Endodermal cell (in vitro differentiated cells): ENCODE data around the gene ARL15. TPM values are rescaled to one million over a fixed set of nuclear protein-coding genes. Genes with fewer than 3 reads are reported as not detected.
A peak's percentile ranks its signal among the peaks of the same experiment; 100 is the strongest.

Experiments
- DNase-seq: peaks from one replicate; pipeline ENCODE4 v3.0.0-alpha.2; 2017
- H3K27ac ChIP-seq: 2 replicates; pipeline ENCODE4 v1.5.1; 2013; ENCODE audit warnings: mild to moderate bottlenecking, low read depth, low read length, moderate library complexity
- H3K27me3 ChIP-seq: 2 replicates; pipeline ENCODE4 v1.6.1; 2013; ENCODE audit warnings: mild to moderate bottlenecking, low read length, moderate library complexity; ENCODE audit not compliant: insufficient read depth, control insufficient read depth, poor library complexity, severe bottlenecking
- H3K36me3 ChIP-seq: 2 replicates; pipeline ENCODE4 v1.7.0; 2013; ENCODE audit warnings: mild to moderate bottlenecking, low read length, moderate library complexity; ENCODE audit not compliant: control insufficient read depth, insufficient read depth
- H3K4me1 ChIP-seq: one replicate; pipeline ENCODE4 v1.7.0; 2013; ENCODE audit warnings: low read length; ENCODE audit not compliant: control insufficient read depth, insufficient read depth
- H3K4me3 ChIP-seq: 2 replicates; pipeline ENCODE4 v1.5.1; 2013; ENCODE audit warnings: mild to moderate bottlenecking, low read length, moderate library complexity
- H3K9ac ChIP-seq: 2 replicates; pipeline ENCODE4 v1.6.1; 2013; ENCODE audit warnings: mild to moderate bottlenecking, low read length, moderate library complexity; ENCODE audit not compliant: poor library complexity, severe bottlenecking; ENCODE audit errors: extremely low read depth
- H3K9me3 ChIP-seq: 2 replicates; pipeline ENCODE4 v1.6.1; 2013; ENCODE audit warnings: mild to moderate bottlenecking, low read length, moderate library complexity; ENCODE audit not compliant: control insufficient read depth
- H3K27ac Mint-ChIP-seq: 2 replicates; pipeline ENCODE4 v1.8.0; 2020; ENCODE audit warnings: mixed read lengths
- H3K27me3 Mint-ChIP-seq: 2 replicates; pipeline ENCODE4 v1.8.0; 2021; ENCODE audit warnings: mild to moderate bottlenecking, mixed read lengths; ENCODE audit not compliant: insufficient read depth
- H3K36me3 Mint-ChIP-seq: 2 replicates; pipeline ENCODE4 v1.8.0; 2020; ENCODE audit warnings: low read depth, mixed read lengths
- H3K4me1 Mint-ChIP-seq: 2 replicates; pipeline ENCODE4 v1.8.0; 2020; ENCODE audit warnings: mixed read lengths
- H3K4me3 Mint-ChIP-seq: 2 replicates; pipeline ENCODE4 v1.8.0; 2020; ENCODE audit warnings: mild to moderate bottlenecking, moderate library complexity, mixed read lengths
- H3K9me3 Mint-ChIP-seq: 2 replicates; pipeline ENCODE4 v1.8.0; 2020; ENCODE audit warnings: mild to moderate bottlenecking, mixed read lengths
- whole genome bisulfite sequencing, 2 experiments: methylation state at CpG; one replicate each; pipeline versions ENCODE4 v1.1.5 to v1.1.7; 2013; ENCODE audit warnings: missing lambda C conversion rate in 2 of 2, mixed read lengths in 1 of 2; ENCODE audit not compliant: insufficient coverage in 1 of 2, insufficient read length in 1 of 2; 5-methylcytosine and 5-hydroxymethylcytosine counted together
- total RNA-seq, 2 donors: library from RNA; stranded (reverse); fragmentation: NEBNext Ultra II Directional in 1 of 2; extraction: Animal tissue kit (Norgen Biotek cat#: 25700) in 1 of 2; gene quantifications; 2 replicates in 1 of 2; 3 replicates in 1 of 2; pipeline ENCODE4 v1.2.1, GENCODE V29; 2021
- TF ChIP-seq, protein P1 (sequence below): fragments of 200-600 bp; sonication (generic); conservative IDR thresholded peaks from 2 replicates; pipeline ENCODE4 v1.5.0; 2021; ENCODE audit warnings: antibody characterized with exemption, mild to moderate bottlenecking

ARL15 gene
- total RNA-seq, 2 donors from 2014 or later = 23.3 to 24.0 TPM

DNA sequence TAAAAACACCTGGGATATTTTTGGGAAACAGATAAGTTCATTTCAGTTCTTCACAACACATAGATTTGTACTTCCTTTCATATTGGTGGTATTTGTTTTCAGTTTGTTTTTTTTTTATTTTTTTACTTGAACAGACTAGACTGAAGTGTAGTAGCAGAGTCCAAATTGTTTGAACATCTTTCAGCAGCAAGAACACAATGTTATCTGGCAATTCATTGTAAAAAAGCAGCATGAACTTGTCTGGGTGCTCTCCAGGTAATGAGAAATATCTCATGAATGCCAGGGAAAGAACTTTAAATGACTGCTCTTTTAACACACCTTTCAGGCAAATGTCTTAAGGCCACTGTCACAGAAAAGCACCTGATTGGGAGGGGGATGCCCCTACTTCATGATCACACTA, 113.4 kb downstream of the ARL15 start:
- peaks cover 10% of the 10 kb centered on the region for H3K4me1 Mint-ChIP-seq

DNA sequence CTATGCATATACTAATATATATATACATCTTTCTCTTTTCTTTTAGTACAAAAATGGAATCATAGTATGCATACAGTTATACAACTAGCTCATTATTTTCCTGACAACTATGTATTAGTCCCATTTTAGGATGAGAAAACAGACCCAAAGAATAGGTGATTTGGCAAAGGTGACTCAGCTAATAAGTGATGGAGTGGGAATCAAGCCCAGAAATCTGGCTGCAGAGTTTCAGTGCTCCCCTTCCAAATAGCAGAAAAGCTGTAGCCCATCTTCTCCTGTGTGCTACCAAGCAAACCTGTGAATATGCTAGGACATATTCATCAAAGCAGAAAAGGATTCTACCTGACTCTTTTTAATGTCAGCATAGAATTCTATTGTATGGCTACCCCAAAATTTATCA, 114.7 kb downstream of the ARL15 start:
- no peaks in the 10 kb centered on the region for H3K27me3 ChIP-seq
- H3K36me3 Mint-ChIP-seq = no peaks in the 10 kb centered on the region
- H3K27ac Mint-ChIP-seq = no peak overlapping the region
- peaks cover 1% of the 10 kb centered on the region for H3K9me3 Mint-ChIP-seq
- DNase-seq = no peak
- no peaks in the 10 kb centered on the region for H3K9me3 ChIP-seq
- H3K27me3 Mint-ChIP-seq = no peaks in the 10 kb centered on the region
- TF ChIP-seq, protein P1, sequence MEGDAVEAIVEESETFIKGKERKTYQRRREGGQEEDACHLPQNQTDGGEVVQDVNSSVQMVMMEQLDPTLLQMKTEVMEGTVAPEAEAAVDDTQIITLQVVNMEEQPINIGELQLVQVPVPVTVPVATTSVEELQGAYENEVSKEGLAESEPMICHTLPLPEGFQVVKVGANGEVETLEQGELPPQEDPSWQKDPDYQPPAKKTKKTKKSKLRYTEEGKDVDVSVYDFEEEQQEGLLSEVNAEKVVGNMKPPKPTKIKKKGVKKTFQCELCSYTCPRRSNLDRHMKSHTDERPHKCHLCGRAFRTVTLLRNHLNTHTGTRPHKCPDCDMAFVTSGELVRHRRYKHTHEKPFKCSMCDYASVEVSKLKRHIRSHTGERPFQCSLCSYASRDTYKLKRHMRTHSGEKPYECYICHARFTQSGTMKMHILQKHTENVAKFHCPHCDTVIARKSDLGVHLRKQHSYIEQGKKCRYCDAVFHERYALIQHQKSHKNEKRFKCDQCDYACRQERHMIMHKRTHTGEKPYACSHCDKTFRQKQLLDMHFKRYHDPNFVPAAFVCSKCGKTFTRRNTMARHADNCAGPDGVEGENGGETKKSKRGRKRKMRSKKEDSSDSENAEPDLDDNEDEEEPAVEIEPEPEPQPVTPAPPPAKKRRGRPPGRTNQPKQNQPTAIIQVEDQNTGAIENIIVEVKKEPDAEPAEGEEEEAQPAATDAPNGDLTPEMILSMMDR = no peak
- no peak overlapping the region for H3K9ac ChIP-seq
- H3K4me3 ChIP-seq = no peak overlapping the region
- no peak overlapping the region for H3K4me3 Mint-ChIP-seq
- no peak overlapping the region for H3K27ac ChIP-seq
- H3K4me1 Mint-ChIP-seq = peaks cover 9% of the 10 kb centered on the region
- H3K36me3 ChIP-seq = no peaks in the 10 kb centered on the region
- peaks cover 2% of the 10 kb centered on the region for H3K4me1 ChIP-seq

More for the DNA sequence above, 113.4 kb downstream of the ARL15 start:
- Histone ChIP-seq H3K9ac (no peak overlapping the region), H3K4me3 (peak overlapping the region; percentile 22), H3K36me3 (no peaks in the 10 kb centered on the region), H3K27me3 (no peaks in the 10 kb centered on the region), H3K4me1 (peaks cover 2% of the 10 kb centered on the region), H3K9me3 (peaks cover 3% of the 10 kb centered on the region), H3K27ac (no peak overlapping the region)
- Mint-ChIP-seq H3K9me3 (peaks cover 4% of the 10 kb centered on the region), H3K27me3 (no peaks in the 10 kb centered on the region), H3K27ac (peak overlapping the region; percentile 64), H3K36me3 (no peaks in the 10 kb centered on the region), H3K4me3 (no peak overlapping the region)
- DNase-seq = no peak
- TF ChIP-seq, protein P1 = no peak

DNA sequence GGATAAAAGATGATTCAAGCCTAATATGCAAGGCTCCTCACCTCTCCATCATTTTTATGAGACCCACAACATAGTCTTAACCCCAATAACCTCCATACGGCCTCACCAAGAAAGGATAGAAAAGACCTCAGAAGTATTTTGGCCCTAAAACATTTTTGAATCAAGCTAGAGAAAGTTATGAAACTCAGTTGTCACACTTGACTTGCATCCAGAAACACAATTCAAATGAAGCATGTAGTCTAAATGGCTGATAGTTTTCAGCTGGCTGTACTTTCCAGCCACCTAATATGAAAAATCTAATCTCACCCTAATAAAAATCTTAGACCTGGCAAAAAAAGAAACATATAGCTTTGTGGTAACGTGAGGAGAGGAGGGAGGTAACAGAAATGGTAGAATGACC, 116.1 kb downstream of the ARL15 start:
- H3K27me3 ChIP-seq = no peaks in the 10 kb centered on the region
- no peak overlapping the region for H3K27ac Mint-ChIP-seq
- H3K9ac ChIP-seq = no peak overlapping the region
- no peak overlapping the region for H3K27ac ChIP-seq
- H3K27me3 Mint-ChIP-seq = no peaks in the 10 kb centered on the region
- peaks cover 2% of the 10 kb centered on the region for H3K4me1 ChIP-seq
- TF ChIP-seq, protein P1 = no peak
- no peaks in the 10 kb centered on the region for H3K9me3 Mint-ChIP-seq
- H3K4me3 Mint-ChIP-seq = no peak overlapping the region
- 96 to 100% methylated on average over 1 to 2 of the region's 2 CpGs for WGBS, 2 experiments
- no peaks in the 10 kb centered on the region for H3K36me3 ChIP-seq
- DNase-seq = no peak
- H3K4me3 ChIP-seq = no peak overlapping the region
- no peaks in the 10 kb centered on the region for H3K9me3 ChIP-seq
- H3K4me1 Mint-ChIP-seq = peaks cover 9% of the 10 kb centered on the region
- H3K36me3 Mint-ChIP-seq = no peaks in the 10 kb centered on the region
